Adipocyte (in vitro differentiated cells): ENCODE results near the gene CACNA2D1.

Experiments used
- DNase-seq: peaks from one replicate; pipeline ENCODE4 v3.0.0-alpha.2; 2015; ENCODE audit warnings: low read depth
- H3K27me3 ChIP-seq: replicated peaks from 2 replicates; pipeline ENCODE4 v1.7.0; 2013; ENCODE audit warnings: mild to moderate bottlenecking, low read length, moderate library complexity; ENCODE audit not compliant: control insufficient read depth, insufficient read depth
- H3K36me3 ChIP-seq: 2 replicates; pipeline ENCODE4 v1.7.0; 2013; ENCODE audit warnings: low read length, mild to moderate bottlenecking, moderate library complexity; ENCODE audit not compliant: control insufficient read depth, insufficient read depth, severe bottlenecking
- H3K4me1 ChIP-seq: 2 replicates; pipeline ENCODE4 v1.7.0; 2013; ENCODE audit warnings: mild to moderate bottlenecking, low read length, moderate library complexity; ENCODE audit not compliant: control insufficient read depth, insufficient read depth
- H3K4me3 ChIP-seq: 2 replicates; pipeline ENCODE4 v1.7.0; 2013; ENCODE audit warnings: mild to moderate bottlenecking, low read length, moderate library complexity
- H3K9ac ChIP-seq: 2 replicates; pipeline ENCODE4 v1.7.0; 2013; ENCODE audit warnings: mild to moderate bottlenecking, low read length, moderate library complexity
- H3K9me3 ChIP-seq: 2 replicates; pipeline ENCODE4 v1.7.0; 2013; ENCODE audit warnings: mild to moderate bottlenecking, low read length, moderate library complexity; ENCODE audit not compliant: control insufficient read depth

The CACNA2D1 gene

GRCh38 chr7:82007315-82007714 is 436.3 kb downstream of the CACNA2D1 start:
- Histone ChIP-seq H3K9me3 (no peaks in the 10 kb centered on the region), H3K9ac (no peak overlapping the region), H3K27me3 (no peaks in the 10 kb centered on the region), H3K36me3 (peaks cover 38% of the 10 kb centered on the region), H3K4me3 (no peak overlapping the region), H3K4me1 (peaks cover 9% of the 10 kb centered on the region)
- DNase-seq, result no peak

- no peak for DNase-seq
- Histone ChIP-seq H3K9ac (no peak overlapping the region), H3K4me1 (peaks cover 9% of the 10 kb centered on the region), H3K9me3 (no peaks in the 10 kb centered on the region), H3K4me3 (no peak overlapping the region), H3K27me3 (no peaks in the 10 kb centered on the region), H3K36me3 (peaks cover 25% of the 10 kb centered on the region)
These were observed 438.5 kb downstream of the CACNA2D1 start for GRCh38 chr7:82005056-82005455.

DNA sequence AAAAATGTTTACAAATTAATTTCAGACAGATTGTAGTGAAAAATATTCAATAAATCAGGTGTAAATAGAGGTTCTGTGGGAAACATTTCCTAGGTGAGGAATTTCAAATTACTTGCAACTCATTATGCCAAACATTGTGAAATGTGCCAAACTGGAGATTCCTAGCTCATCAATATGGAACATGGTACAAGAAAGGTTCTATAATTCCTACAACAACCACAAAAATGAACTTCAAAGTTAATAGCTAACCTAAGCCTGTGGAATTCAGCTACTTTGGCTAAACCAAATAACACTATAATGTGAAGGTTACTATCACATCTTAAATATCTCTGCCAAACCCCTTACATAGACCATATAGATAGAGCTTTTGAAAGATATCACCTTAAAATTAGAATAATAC is 450.4 kb downstream of the CACNA2D1 start:
- no peaks in the 10 kb centered on the region for H3K9me3 ChIP-seq

GRCh38 chr7:81990395-81990794 is 453.2 kb downstream of the CACNA2D1 start:
- Histone ChIP-seq H3K4me3 (no peak overlapping the region), H3K4me1 (no peaks in the 10 kb centered on the region), H3K27me3 (no peaks in the 10 kb centered on the region), H3K9ac (no peak overlapping the region), H3K36me3 (peaks cover 21% of the 10 kb centered on the region), H3K9me3 (no peaks in the 10 kb centered on the region)
- peak; percentile 9 for DNase-seq

More for the DNA sequence above, 450.4 kb downstream of the CACNA2D1 start:
- H3K36me3 ChIP-seq, result peaks cover 17% of the 10 kb centered on the region
- no peak for DNase-seq
- H3K9ac ChIP-seq, result no peak overlapping the region
- no peaks in the 10 kb centered on the region for H3K4me1 ChIP-seq
- H3K4me3 ChIP-seq, result no peak overlapping the region
- no peaks in the 10 kb centered on the region for H3K27me3 ChIP-seq

DNA sequence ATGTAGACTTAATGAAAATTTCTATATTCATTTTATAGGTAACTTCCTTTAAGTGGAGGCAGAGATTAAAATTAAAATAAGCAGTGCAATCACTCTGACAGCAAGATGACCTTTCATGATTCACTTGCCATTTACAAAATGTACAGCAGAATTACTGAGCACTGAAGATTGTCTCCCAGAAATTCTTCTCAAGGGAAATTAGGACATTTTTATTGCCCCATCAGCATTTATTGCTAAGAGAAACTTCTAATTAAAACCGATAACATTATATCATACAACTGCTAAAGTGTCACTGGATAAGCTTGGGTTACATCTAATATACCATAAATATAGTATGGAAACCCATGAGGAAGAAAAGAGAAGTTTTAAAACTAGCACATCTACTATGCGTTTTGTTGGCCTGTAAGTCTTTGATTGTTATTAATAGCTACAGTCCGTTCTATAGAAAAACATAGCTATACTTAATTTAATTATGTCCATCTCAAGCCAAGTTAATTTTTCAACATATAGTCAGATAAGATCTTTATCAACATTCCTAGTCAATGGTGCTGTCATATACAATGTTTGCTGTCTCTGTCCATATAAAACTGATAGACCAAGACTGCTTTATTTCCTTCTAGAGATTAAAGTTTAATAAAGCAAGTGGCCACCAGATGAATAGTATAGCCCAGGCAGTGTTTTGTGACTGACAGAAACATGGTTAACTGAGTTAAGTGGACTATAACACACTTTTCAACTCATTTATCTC is 456.7 kb downstream of the CACNA2D1 start:
- Histone ChIP-seq H3K9me3 (no peaks in the 10 kb centered on the region), H3K36me3 (peaks cover 37% of the 10 kb centered on the region), H3K4me3 (no peak overlapping the region), H3K27me3 (no peaks in the 10 kb centered on the region), H3K9ac (no peak overlapping the region), H3K4me1 (no peaks in the 10 kb centered on the region)
- DNase-seq, result no peak

- no peak for DNase-seq
- peaks cover 53% of the 10 kb centered on the region for H3K36me3 ChIP-seq
- H3K27me3 ChIP-seq, result no peaks in the 10 kb centered on the region
- no peak overlapping the region for H3K9ac ChIP-seq
- H3K4me3 ChIP-seq, result no peak overlapping the region
- H3K4me1 ChIP-seq, result no peaks in the 10 kb centered on the region
- no peaks in the 10 kb centered on the region for H3K9me3 ChIP-seq
These were observed 460.2 kb downstream of the CACNA2D1 start for GRCh38 chr7:81983406-81983805.

GRCh38 chr7:81973117-81973516 is 470.5 kb downstream of the CACNA2D1 start:
- Histone ChIP-seq H3K27me3 (no peaks in the 10 kb centered on the region), H3K4me3 (no peak overlapping the region), H3K9me3 (no peaks in the 10 kb centered on the region), H3K4me1 (no peaks in the 10 kb centered on the region), H3K36me3 (peaks cover 26% of the 10 kb centered on the region), H3K9ac (no peak overlapping the region)
- no peak for DNase-seq

- Histone ChIP-seq H3K4me1 (peaks cover 29% of the 10 kb centered on the region), H3K9ac (no peak overlapping the region), H3K27me3 (no peaks in the 10 kb centered on the region), H3K36me3 (peaks cover 25% of the 10 kb centered on the region), H3K9me3 (no peaks in the 10 kb centered on the region), H3K4me3 (no peak overlapping the region)
- peak; percentile 53 for DNase-seq
These were observed 483.6 kb downstream of the CACNA2D1 start for GRCh38 chr7:81960026-81960425.

GRCh38 chr7:81957517-81957916 is 486.1 kb downstream of the CACNA2D1 start:
- Histone ChIP-seq H3K27me3 (no peaks in the 10 kb centered on the region), H3K9me3 (no peaks in the 10 kb centered on the region), H3K4me3 (no peak overlapping the region), H3K4me1 (peaks cover 29% of the 10 kb centered on the region), H3K9ac (no peak overlapping the region), H3K36me3 (peaks cover 8% of the 10 kb centered on the region)
- DNase-seq, result no peak

DNA sequence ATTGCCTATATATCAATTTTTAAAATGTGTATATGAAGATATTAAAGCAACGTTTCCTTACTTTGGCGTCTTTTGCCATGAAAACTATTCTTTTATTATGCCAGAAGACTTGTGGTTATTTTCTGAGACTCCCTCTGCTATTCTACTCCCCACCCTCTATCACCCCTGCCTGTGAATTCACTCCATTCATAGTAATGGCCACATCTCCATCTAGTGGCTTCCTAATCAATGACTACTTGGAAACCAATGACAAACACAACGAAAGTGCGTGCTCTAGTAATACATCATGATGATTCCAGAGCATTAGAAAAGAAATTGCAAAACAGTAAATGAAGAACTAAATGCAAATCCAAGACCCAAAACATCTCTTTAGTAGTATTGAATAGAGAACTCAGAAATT is 487.1 kb downstream of the CACNA2D1 start:
- H3K27me3 ChIP-seq, result no peaks in the 10 kb centered on the region
- H3K4me1 ChIP-seq, result peaks cover 29% of the 10 kb centered on the region
- peak; percentile 62 for DNase-seq
- H3K4me3 ChIP-seq, result no peak overlapping the region
- no peaks in the 10 kb centered on the region for H3K9me3 ChIP-seq
- no peaks in the 10 kb centered on the region for H3K36me3 ChIP-seq
- H3K9ac ChIP-seq, result no peak overlapping the region

DNA sequence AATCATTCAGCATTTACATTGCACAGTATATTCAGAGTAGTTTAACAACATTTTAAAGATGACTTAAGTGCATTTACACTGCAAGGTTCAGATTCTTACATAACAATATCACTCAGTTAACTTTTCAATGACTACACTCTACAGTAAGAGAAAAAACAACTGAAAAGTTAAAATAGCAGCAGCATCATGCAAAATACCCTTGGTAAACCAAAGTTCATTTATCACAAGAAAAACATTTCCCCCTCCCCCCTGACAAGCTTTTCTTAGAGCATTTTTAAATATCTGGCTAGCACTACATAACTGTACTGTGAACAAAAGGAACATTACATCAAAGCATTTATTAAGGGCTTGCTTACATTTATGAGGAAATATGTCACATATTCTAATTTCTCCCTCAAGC is 494.3 kb downstream of the CACNA2D1 start:
- DNase-seq, result no peak
- H3K27me3 ChIP-seq, result no peaks in the 10 kb centered on the region
- H3K9ac ChIP-seq, result no peak overlapping the region
- H3K36me3 ChIP-seq, result peaks cover 6% of the 10 kb centered on the region
- no peak overlapping the region for H3K4me3 ChIP-seq
- H3K9me3 ChIP-seq, result no peaks in the 10 kb centered on the region
- peaks cover 6% of the 10 kb centered on the region for H3K4me1 ChIP-seq

- no peak for DNase-seq
- Histone ChIP-seq H3K27me3 (no peaks in the 10 kb centered on the region), H3K9me3 (no peaks in the 10 kb centered on the region), H3K4me3 (no peak overlapping the region), H3K9ac (no peak overlapping the region), H3K36me3 (no peaks in the 10 kb centered on the region), H3K4me1 (peaks cover 7% of the 10 kb centered on the region)
These were observed 499.5 kb downstream of the CACNA2D1 start for GRCh38 chr7:81944058-81944457.
